Measurements from ENCODE around the gene NHEJ1.

NHEJ1 gene

GRCh38 chr2:219090436-219091299 is 69.9 kb downstream of the NHEJ1 start:
- no peaks in the 10 kb centered on the region for H3K27me3 ChIP-seq (ENCODE audit: control insufficient read depth in 5 of 5, insufficient read depth in 4 of 5, low read length in 5 of 5)
- H3K27ac ChIP-seq (ENCODE audit: low read depth, low read length), result no peak overlapping the region
- no peak overlapping the region for H3K9ac ChIP-seq (ENCODE audit: low read length in 5 of 5)
- peaks cover 0 to 5% (median 0%) of the 10 kb centered on the region in 5 donors for H3K4me1 ChIP-seq (ENCODE audit: control insufficient read depth in 5 of 5, insufficient read depth in 5 of 5, low read length in 5 of 5)
- no peaks in the 10 kb centered on the region for H3K9me3 ChIP-seq (ENCODE audit: control insufficient read depth in 5 of 5, low read length in 5 of 5)
- H3K36me3 ChIP-seq (ENCODE audit: control insufficient read depth in 5 of 5, insufficient read depth in 5 of 5, low read length in 5 of 5), result peaks cover 0 to 5% (median 0%) of the 10 kb centered on the region in 5 donors
- no peak overlapping the region for H3K4me3 ChIP-seq (ENCODE audit: low read depth in 1 of 5, low read length in 5 of 5)

- Histone ChIP-seq H3K27me3 (ENCODE audit: control insufficient read depth in 5 of 5, insufficient read depth in 4 of 5, low read length in 5 of 5) (no peaks in the 10 kb centered on the region), H3K4me3 (ENCODE audit: low read depth in 1 of 5, low read length in 5 of 5) (no peak overlapping the region), H3K27ac (ENCODE audit: low read depth, low read length) (no peak overlapping the region), H3K4me1 (ENCODE audit: control insufficient read depth in 5 of 5, insufficient read depth in 5 of 5, low read length in 5 of 5) (peaks cover 0 to under 1% (median 0%) of the 10 kb centered on the region in 5 donors), H3K9me3 (ENCODE audit: control insufficient read depth in 5 of 5, low read length in 5 of 5) (no peaks in the 10 kb centered on the region), H3K9ac (ENCODE audit: low read length in 5 of 5) (no peak overlapping the region), H3K36me3 (ENCODE audit: control insufficient read depth in 5 of 5, insufficient read depth in 5 of 5, low read length in 5 of 5) (peaks cover 0 to under 1% (median 0%) of the 10 kb centered on the region in 5 donors)
Measured at GRCh38 chr2:219089330-219089729, 71.3 kb downstream of the NHEJ1 start.

- Histone ChIP-seq H3K36me3 (ENCODE audit: control insufficient read depth in 5 of 5, insufficient read depth in 5 of 5, low read length in 5 of 5) (no peaks in the 10 kb centered on the region), H3K27ac (ENCODE audit: low read depth, low read length) (no peak overlapping the region), H3K9ac (ENCODE audit: low read length in 5 of 5) (no peak overlapping the region), H3K9me3 (ENCODE audit: control insufficient read depth in 5 of 5, low read length in 5 of 5) (no peaks in the 10 kb centered on the region), H3K4me3 (ENCODE audit: low read depth in 1 of 5, low read length in 5 of 5) (no peak overlapping the region), H3K27me3 (ENCODE audit: control insufficient read depth in 5 of 5, insufficient read depth in 4 of 5, low read length in 5 of 5) (no peaks in the 10 kb centered on the region), H3K4me1 (ENCODE audit: control insufficient read depth in 5 of 5, insufficient read depth in 5 of 5, low read length in 5 of 5) (peaks cover 0 to 2% (median 0%) of the 10 kb centered on the region in 5 donors)
Measured at GRCh38 chr2:219087848-219088247, 72.8 kb downstream of the NHEJ1 start.

- Histone ChIP-seq H3K9ac (ENCODE audit: low read length in 5 of 5) (no peak overlapping the region), H3K36me3 (ENCODE audit: control insufficient read depth in 5 of 5, insufficient read depth in 5 of 5, low read length in 5 of 5) (no peaks in the 10 kb centered on the region), H3K4me3 (ENCODE audit: low read depth in 1 of 5, low read length in 5 of 5) (no peak overlapping the region), H3K27ac (ENCODE audit: low read depth, low read length) (no peak overlapping the region), H3K27me3 (ENCODE audit: control insufficient read depth in 5 of 5, insufficient read depth in 4 of 5, low read length in 5 of 5) (no peaks in the 10 kb centered on the region), H3K4me1 (ENCODE audit: control insufficient read depth in 5 of 5, insufficient read depth in 5 of 5, low read length in 5 of 5) (peaks cover 0 to 7% (median 4%) of the 10 kb centered on the region in 5 donors), H3K9me3 (ENCODE audit: control insufficient read depth in 5 of 5, low read length in 5 of 5) (no peaks in the 10 kb centered on the region)
Measured at GRCh38 chr2:219087361-219087760, 73.3 kb downstream of the NHEJ1 start.

- peaks cover 0 to 13% (median 4%) of the 10 kb centered on the region in 5 donors for H3K4me1 ChIP-seq (ENCODE audit: control insufficient read depth in 5 of 5, insufficient read depth in 5 of 5, low read length in 5 of 5)
- no peak overlapping the region for H3K4me3 ChIP-seq (ENCODE audit: low read depth in 1 of 5, low read length in 5 of 5)
- H3K27ac ChIP-seq (ENCODE audit: low read depth, low read length), result no peak overlapping the region
- H3K9ac ChIP-seq (ENCODE audit: low read length in 5 of 5), result no peak overlapping the region
- no peaks in the 10 kb centered on the region for H3K27me3 ChIP-seq (ENCODE audit: control insufficient read depth in 5 of 5, insufficient read depth in 4 of 5, low read length in 5 of 5)
- H3K36me3 ChIP-seq (ENCODE audit: control insufficient read depth in 5 of 5, insufficient read depth in 5 of 5, low read length in 5 of 5), result no peaks in the 10 kb centered on the region
- no peaks in the 10 kb centered on the region for H3K9me3 ChIP-seq (ENCODE audit: control insufficient read depth in 5 of 5, low read length in 5 of 5)
Measured at GRCh38 chr2:219086196-219086595, 74.4 kb downstream of the NHEJ1 start.

GRCh38 chr2:219084791-219085190 is 75.8 kb downstream of the NHEJ1 start:
- Histone ChIP-seq H3K27ac (ENCODE audit: low read depth, low read length) (no peak overlapping the region), H3K4me3 (ENCODE audit: low read depth in 1 of 5, low read length in 5 of 5) (no peak overlapping the region), H3K36me3 (ENCODE audit: control insufficient read depth in 5 of 5, insufficient read depth in 5 of 5, low read length in 5 of 5) (no peaks in the 10 kb centered on the region), H3K27me3 (ENCODE audit: control insufficient read depth in 5 of 5, insufficient read depth in 4 of 5, low read length in 5 of 5) (no peaks in the 10 kb centered on the region), H3K4me1 (ENCODE audit: control insufficient read depth in 5 of 5, insufficient read depth in 5 of 5, low read length in 5 of 5) (peaks cover 0 to 13% (median 4%) of the 10 kb centered on the region in 5 donors), H3K9ac (ENCODE audit: low read length in 5 of 5) (no peak overlapping the region), H3K9me3 (ENCODE audit: control insufficient read depth in 5 of 5, low read length in 5 of 5) (no peaks in the 10 kb centered on the region)

GRCh38 chr2:219082332-219082958 is 78.2 kb downstream of the NHEJ1 start:
- Histone ChIP-seq H3K9me3 (ENCODE audit: control insufficient read depth in 5 of 5, low read length in 5 of 5) (no peaks in the 10 kb centered on the region), H3K4me1 (ENCODE audit: control insufficient read depth in 5 of 5, insufficient read depth in 5 of 5, low read length in 5 of 5) (peaks cover 0 to 13% (median 4%) of the 10 kb centered on the region in 5 donors), H3K27ac (ENCODE audit: low read depth, low read length) (no peak overlapping the region), H3K4me3 (ENCODE audit: low read depth in 1 of 5, low read length in 5 of 5) (no peak overlapping the region), H3K27me3 (ENCODE audit: control insufficient read depth in 5 of 5, insufficient read depth in 4 of 5, low read length in 5 of 5) (no peaks in the 10 kb centered on the region), H3K36me3 (ENCODE audit: control insufficient read depth in 5 of 5, insufficient read depth in 5 of 5, low read length in 5 of 5) (peaks cover 0 to 7% (median 6%) of the 10 kb centered on the region in 5 donors), H3K9ac (ENCODE audit: low read length in 5 of 5) (no peak overlapping the region)

GRCh38 chr2:219081701-219082331 is 78.8 kb downstream of the NHEJ1 start:
- no peaks in the 10 kb centered on the region for H3K9me3 ChIP-seq (ENCODE audit: control insufficient read depth in 5 of 5, low read length in 5 of 5)
- H3K36me3 ChIP-seq (ENCODE audit: control insufficient read depth in 5 of 5, insufficient read depth in 5 of 5, low read length in 5 of 5), result peaks cover 3 to 14% (median 12%) of the 10 kb centered on the region in 5 donors
- H3K27me3 ChIP-seq (ENCODE audit: control insufficient read depth in 5 of 5, insufficient read depth in 4 of 5, low read length in 5 of 5), result no peaks in the 10 kb centered on the region
- H3K4me1 ChIP-seq (ENCODE audit: control insufficient read depth in 5 of 5, insufficient read depth in 5 of 5, low read length in 5 of 5), result peaks cover 0 to 13% (median 4%) of the 10 kb centered on the region in 5 donors
- no peak overlapping the region for H3K27ac ChIP-seq (ENCODE audit: low read depth, low read length)
- H3K4me3 ChIP-seq (ENCODE audit: low read depth in 1 of 5, low read length in 5 of 5), result no peak overlapping the region
- no peak overlapping the region for H3K9ac ChIP-seq (ENCODE audit: low read length in 5 of 5)

- H3K36me3 ChIP-seq (ENCODE audit: control insufficient read depth in 5 of 5, insufficient read depth in 5 of 5, low read length in 5 of 5), result peaks cover 3 to 21% (median 19%) of the 10 kb centered on the region in 5 donors
- no peak overlapping the region for H3K9ac ChIP-seq (ENCODE audit: low read length in 5 of 5)
- no peaks in the 10 kb centered on the region for H3K27me3 ChIP-seq (ENCODE audit: control insufficient read depth in 5 of 5, insufficient read depth in 4 of 5, low read length in 5 of 5)
- peaks cover 0 to 13% (median 4%) of the 10 kb centered on the region in 5 donors for H3K4me1 ChIP-seq (ENCODE audit: control insufficient read depth in 5 of 5, insufficient read depth in 5 of 5, low read length in 5 of 5)
- no peak overlapping the region for H3K27ac ChIP-seq (ENCODE audit: low read depth, low read length)
- no peak overlapping the region for H3K4me3 ChIP-seq (ENCODE audit: low read depth in 1 of 5, low read length in 5 of 5)
- no peaks in the 10 kb centered on the region for H3K9me3 ChIP-seq (ENCODE audit: control insufficient read depth in 5 of 5, low read length in 5 of 5)
Measured at GRCh38 chr2:219081096-219081495, 79.5 kb downstream of the NHEJ1 start.

GRCh38 chr2:219079417-219079816 is 81.2 kb downstream of the NHEJ1 start:
- Histone ChIP-seq H3K9me3 (ENCODE audit: control insufficient read depth in 5 of 5, low read length in 5 of 5) (no peaks in the 10 kb centered on the region), H3K36me3 (ENCODE audit: control insufficient read depth in 5 of 5, insufficient read depth in 5 of 5, low read length in 5 of 5) (peaks cover 13 to 36% (median 32%) of the 10 kb centered on the region in 5 donors), H3K27me3 (ENCODE audit: control insufficient read depth in 5 of 5, insufficient read depth in 4 of 5, low read length in 5 of 5) (no peaks in the 10 kb centered on the region), H3K4me3 (ENCODE audit: low read depth in 1 of 5, low read length in 5 of 5) (no peak overlapping the region), H3K4me1 (ENCODE audit: control insufficient read depth in 5 of 5, insufficient read depth in 5 of 5, low read length in 5 of 5) (peaks cover 0 to 16% (median 4%) of the 10 kb centered on the region in 5 donors), H3K27ac (ENCODE audit: low read depth, low read length) (no peak overlapping the region), H3K9ac (ENCODE audit: low read length in 5 of 5) (no peak overlapping the region)
